DMS53 (cell line): ENCODE measurements around the gene NR2E3.

Source experiments
- DNase-seq: peaks from one replicate; lab custom pipeline; 2025; lab: John Stamatoyannopoulos, UW

Gene NR2E3

DNA sequence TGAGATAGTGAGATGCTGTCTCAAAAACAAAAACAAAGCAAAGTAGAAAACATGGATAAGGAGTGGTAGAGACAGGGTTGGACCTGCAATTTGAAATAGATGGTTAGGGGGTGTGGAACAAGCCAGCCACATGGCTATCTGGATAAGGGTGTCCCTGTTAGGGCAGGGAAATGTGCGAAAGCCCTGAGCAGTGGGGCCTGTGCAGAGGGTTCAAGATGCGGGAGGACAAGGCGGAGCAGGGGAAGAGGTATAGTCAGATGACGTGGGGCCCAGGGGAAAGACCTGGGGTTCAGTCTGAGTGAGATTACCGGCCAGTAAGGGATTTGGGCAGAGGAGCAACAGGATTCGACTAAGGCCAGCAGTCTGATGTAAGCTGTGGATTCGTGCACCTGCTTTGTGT is 18.4 kb upstream of the NR2E3 start:
- DNase-seq: no peak

DNA sequence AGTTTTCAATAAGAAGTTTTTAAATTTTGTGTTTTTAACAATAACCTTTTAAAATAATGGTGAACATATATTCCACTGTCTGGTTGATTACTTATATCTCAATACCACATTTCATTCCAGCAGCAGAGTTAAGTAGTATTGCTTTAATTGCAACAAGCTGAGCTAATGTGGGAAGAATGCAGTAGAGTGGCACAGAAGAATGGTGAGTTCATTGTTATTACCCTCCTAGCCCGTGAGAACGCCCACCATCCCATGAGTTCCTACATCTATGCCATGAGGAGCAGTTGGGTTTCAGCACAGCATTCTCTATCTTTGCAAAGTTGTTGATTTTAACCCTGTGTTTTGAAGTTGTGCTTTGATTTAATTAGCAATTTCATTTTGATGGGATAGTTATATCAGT is 17.8 kb upstream of the NR2E3 start:
- peak; percentile 12 for DNase-seq

DNA sequence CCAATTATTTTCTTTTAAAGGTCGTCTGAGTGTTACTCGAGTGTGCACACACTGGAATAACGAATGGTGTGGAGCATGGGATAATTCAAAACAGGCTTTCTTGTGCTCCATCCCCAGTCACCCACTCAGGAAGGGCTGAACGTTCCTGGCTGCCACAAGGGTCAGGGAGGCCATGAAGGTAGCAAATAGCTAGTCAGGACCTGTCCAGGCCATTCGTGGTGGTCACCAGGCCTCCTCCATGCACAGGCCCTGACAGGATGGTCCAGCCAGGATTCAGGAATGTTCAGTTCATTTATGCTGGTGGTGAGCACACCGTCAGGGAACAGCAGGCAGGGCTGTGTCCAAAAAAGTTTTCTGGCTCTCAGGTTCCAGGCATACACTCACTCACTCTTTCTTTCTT is 11.7 kb upstream of the NR2E3 start:
- no peak for DNase-seq

DNA sequence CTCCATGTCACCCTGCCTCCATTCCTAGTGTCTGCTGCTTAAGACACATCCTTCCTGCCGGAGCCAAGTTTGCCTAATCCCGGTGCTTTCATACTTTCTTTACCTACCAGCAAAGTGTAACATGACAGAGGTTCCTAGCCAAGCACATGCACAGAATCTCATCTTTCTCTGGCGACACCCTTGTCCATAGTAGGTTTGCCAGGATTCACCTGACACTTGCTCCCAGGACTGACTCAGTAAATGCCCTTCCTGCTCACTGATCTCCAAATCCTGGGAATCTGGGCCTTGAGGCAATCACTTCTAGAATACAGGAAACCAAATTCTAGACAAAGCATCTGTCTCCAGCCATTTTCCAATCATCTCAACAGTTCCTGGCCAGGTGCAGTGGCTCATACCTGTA is 10.2 kb upstream of the NR2E3 start:
- no peak for DNase-seq

DNA sequence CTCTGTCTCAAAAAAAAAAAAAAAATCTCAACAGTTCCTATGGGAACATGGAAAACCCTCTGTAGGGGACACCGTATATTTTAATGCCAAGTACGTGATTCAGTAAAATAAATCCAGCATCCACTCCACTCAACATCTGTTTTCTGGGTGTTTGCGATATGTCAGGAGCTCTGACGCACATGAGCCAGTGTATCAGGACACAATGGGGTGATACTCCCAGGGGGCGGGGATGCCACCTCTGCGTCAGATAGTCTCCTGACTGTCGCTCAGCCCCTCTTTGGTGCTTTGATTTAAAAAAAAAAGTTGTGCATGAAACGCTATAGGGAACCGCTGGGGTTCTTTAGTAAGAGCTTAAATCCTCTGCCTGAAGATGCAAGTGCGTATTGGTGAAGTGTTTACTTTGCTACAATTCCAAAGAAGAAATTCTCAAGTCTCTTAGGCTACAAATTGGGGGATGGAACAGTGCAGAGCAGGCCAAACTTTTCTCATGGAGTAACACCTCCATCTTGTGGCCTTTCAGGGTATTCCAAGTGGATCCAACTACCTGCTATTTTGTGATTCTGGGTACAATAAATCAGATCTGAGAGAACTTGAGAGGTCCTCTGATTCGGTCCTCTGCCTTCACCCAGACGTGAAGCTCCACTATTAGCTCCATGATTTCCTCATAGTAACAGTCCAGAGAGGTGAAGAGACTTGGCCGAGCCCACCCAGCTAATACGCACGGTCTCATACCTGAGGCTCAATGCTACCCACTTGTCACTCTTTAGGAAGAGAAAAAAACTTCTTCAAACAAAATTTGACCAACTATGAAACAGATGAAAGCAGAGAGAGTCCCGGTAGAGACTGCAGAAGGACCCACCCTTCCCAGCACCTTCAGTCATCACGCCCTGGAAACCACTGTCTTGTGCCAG is 9.3 kb upstream of the NR2E3 start:
- peak; percentile 71 for DNase-seq

DNA sequence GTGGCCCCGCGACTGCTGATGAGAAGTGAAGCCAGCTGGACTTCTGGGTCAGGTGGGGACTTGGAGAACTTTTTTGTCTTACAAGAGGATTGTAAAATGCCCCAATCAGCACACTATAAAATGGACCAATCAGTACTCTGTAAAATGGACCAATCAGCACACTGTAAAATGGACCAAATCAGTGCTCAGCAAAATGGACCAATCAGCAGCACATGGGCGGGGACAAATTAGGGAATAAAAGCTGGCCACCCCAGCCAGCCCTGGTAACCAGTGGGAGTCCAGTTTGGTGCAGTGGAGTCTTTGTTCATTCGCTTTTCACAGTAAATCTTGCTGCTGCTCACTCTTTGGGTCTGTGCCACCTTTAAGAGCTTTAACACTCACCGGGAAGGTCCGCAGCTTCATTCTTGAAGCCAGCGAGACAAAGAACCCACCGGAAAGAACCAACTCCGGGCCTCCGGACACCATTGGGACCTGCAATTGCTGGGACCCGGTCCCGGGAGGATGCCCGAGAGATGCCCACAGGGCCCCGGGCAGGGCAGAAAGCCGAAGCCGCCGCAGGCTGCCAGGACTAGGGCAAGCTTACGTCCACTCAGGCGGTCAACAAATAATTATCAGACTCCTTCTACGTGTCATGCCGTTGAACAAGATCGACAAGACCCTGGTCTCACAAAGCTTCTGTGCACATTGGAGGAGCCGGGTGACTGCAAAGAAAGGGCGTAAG is 8.3 kb upstream of the NR2E3 start:
- DNase-seq: no peak

DNA sequence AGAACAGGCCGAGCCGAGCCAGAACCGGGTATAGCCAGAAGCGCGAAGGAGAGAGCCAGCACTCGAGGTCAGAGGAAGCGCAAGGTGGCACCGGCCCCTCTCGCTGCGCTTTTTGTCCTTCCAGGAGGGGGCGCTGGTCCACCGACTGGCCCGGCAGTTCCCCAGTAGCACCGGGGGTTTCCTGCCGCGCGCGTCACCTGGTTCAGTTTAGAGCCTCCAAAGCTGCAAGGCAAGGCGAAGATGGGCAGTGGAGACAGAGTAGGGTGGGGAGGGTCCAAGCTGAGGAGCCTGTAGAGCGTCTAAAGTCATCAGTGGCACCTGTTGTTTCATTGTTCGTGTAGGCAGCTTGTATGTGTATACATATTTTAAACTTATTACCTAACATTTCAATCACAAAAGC is 7.6 kb upstream of the NR2E3 start:
- peak; percentile 7 for DNase-seq

DNA sequence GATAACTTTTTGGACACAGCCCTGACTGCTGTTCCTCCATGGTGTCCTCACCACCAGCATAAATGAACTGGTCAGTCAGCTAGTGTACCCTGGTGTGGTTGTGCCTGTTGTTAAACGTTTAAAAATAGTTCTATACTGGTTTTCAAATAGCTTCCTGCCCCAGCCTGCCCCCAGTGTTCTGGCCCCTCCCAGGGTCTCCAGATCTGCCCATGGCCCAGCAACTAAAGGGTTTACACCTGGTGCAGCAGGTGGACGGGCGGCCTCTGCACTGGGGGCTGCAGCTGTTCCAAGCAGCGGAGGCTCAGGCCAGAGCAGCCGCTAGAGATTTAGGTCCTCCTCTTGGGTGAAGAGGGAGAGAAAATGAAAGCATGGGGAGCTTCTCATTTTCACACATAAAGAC is 6.1 kb upstream of the NR2E3 start:
- DNase-seq: no peak

DNA sequence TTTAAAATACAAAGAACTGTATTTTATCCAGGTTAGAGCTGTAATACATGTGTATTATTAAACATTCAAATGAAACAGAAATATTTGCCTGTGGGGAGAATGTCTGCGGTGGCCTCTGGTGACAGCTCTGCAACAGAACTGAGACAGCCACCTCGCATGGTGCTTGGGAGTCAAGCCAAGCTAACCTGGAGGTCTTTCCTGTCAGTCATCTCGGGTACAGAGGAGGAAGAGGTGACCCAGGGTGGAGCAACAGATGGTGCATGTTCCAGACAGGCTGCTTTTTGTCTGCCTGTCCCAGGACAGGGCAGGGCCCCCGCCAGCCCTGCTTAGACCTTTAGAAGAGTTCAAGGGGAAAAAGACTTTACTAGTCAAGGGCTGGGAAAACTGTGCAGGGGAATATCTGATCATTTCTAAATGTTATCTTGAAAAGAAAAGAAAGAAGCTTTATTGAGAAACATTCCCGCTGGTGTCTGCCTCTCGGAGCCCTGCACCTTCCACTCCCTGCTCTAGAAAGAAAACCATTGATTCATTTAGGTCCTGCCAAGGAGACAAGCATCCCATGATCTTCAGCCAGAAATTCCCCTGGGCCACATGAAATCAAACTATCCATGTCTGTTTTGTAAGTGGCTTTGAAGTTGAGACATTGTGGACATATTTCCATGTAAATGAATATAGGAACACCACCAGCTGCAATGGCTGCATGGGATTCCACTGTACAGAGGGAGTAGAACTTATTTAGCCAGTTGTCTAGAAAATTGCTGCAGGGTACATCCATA is 5.5 kb upstream of the NR2E3 start:
- DNase-seq: no peak

DNA sequence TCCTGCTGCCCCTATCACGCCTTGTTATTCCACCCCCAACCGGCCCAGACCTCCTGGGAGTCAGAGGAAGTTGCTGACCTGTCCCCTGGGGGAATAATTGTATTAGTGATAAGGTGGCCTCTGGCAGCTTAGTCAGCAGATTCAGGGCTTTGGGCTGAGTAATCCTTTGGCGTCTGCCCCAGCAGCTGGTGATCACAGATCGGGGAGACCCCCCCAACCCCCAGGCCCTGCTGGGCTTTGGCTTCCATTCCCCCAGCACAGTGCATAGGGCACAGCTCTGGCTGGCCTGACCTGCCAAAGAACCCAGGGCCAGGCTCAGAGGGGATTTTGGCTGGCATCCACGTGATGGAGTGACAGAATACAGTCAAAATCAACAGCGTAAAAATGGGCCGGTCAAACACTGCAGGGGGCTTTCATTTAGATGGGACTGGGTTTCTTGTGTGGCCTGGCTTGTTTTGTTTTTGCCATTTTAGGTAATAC is 3.9 kb upstream of the NR2E3 start:
- DNase-seq: no peak

DNA sequence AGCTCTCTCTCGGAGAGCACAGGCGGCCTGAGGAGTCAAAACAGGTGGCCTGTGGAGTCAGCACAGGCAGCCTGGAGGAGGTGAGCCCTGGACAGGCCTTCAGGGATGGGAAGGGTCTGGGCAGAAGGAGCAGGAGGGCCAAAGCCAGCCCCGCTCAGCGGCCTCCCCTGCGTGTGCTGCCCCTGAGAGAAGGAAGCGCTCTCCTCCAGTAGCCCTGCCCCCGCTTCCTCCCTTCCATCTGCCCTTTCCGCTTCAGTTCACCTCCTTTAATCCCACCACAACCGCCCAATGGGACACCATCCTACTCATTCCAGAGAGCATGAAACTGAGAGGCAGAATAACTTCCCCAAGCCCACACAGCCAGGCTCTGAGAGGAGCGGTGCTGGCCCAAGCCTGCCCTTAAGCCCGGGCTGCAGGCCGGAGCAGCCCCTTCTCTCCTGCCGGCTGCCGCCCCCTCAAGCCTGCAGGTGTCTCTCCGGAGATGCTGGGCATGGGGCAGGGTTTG is 3.2 kb upstream of the NR2E3 start:
- DNase-seq: no peak

DNA sequence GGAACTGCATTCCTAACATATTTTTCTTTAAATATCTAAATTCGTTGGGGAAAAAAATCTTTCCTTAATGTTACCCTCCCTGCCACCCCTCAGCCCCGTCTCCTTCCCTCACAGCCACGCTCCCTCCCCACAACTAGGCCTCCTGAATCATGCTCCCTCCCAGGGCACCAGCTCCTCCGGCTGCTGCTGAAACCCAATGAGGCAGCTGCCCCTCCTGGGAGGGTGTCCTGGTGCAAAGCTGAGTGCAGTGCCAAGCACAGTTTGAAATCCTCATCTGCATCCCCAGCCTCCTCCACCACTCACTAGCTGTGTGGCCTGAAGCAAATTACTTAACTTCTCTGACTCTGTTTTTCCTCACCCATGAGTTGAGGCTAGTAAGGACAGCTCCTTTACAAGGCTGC is 2.7 kb upstream of the NR2E3 start:
- DNase-seq: no peak

DNA sequence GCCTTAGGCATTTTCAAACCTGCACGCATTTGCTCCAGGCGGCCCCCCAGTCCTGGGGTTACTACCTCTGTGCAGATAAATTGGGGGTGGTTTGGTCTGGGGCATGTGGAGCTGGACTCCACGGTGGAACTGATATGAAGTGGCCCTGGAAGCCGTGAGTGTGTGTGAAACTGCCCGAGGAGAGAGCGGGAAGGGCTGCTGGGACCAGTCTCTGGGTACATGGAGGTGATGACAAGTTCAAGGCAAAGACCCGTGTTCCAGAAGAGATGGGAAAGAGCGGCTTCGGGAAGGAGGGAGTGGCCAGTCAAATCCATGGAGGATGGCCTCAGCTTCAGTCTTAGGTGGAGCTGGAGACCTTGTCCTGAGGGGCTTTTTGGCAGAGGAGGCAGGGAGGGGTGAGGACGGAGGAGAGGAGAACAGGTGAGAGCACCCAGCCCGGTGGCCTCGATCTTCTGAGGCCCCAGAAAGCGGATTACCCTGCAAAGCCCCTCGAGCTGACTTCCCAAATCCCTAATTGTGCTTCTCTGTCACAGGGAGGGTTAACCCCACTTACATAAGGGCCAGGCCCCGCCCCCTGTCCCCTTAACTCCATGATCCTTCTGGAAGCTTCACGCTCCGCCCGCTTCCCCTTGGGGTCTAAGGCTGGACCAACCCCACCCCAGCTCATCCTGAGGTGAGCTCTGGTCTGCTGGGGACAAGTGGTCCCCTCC is 1.9 kb upstream of the NR2E3 start:
- DNase-seq: no peak

DNA sequence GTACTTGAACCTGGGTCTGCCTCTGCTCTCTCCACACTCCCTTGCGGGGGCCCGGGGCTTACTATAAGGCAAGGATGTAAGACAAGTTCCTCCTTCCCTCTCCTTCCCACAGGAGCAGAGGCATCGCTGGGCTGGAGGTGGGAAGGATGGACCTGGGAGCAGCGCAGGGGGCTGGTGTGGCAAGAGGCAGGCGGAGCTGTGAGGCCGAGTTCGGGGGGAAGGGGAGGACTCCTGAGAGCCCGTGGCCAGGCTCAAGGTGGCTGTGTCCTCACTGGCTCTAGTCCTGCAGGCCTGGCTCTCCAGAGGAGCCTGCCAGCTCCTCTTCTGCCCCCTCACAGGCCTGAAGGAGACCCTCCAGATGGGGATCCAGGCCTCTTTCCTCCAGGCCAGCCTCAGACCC is 1.0 kb upstream of the NR2E3 start:
- DNase-seq: no peak

DNA sequence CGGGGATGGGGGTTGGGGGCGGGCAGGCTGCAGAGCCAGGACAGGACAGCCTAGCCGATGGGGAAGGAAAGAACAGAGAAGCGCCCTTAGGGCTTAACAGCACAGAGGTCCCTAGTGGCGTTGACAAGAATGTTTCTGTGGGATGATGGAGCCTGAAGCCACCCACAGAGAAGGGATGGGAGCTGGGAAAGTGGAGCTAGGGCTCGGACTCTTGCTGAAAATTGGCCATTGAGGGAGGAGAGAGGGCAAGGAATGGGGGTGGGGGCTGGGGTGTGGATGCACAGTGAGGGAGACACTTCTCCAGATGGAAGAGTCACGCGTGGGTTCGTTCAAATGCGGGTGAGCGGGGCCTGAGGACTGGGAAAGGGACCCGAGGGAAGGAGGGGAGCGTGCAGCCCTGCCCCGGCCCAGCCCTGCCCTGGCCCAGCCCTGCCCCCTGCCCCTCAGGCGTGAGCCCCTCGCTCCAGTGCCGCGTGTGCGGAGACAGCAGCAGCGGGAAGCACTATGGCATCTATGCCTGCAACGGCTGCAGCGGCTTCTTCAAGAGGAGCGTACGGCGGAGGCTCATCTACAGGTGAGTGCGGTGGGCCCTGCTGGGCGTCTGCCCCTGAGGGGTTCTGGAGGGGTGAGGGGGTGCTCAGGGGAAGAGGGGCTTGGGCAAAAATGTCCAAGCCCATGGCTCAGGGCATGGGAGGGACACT is 832 bp downstream of the NR2E3 start:
- no peak for DNase-seq

DNA sequence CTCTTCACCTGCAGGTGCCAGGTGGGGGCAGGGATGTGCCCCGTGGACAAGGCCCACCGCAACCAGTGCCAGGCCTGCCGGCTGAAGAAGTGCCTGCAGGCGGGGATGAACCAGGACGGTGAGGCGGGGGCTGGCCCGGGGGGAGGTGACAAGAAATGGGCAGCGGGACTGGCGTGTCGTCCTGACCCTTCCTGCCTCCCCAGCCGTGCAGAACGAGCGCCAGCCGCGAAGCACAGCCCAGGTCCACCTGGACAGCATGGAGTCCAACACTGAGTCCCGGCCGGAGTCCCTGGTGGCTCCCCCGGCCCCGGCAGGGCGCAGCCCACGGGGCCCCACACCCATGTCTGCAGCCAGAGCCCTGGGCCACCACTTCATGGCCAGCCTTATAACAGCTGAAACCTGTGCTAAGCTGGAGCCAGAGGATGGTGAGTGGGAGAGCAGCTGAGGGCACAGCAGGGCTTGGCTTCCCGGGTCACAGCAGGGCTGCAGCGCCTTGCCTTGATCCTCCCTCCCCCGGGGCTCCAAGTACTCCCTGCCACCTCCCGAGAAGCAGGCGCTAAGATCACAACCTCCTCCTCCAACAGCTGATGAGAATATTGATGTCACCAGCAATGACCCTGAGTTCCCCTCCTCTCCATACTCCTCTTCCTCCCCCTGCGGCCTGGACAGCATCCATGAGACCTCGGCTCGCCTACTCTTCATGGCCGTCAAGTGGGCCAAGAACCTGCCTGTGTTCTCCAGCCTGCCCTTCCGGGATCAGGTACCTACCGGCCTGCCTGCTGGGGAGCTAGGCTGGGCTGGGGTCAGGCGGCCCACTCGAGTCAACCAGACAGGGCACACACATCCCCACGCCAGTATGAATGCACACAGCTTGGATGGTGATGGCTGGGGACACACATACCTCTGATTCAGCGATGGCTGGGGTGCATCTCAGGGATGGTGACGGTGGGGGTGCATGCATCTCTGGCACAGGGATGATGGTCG is 1.7 kb downstream of the NR2E3 start:
- DNase-seq: no peak

DNA sequence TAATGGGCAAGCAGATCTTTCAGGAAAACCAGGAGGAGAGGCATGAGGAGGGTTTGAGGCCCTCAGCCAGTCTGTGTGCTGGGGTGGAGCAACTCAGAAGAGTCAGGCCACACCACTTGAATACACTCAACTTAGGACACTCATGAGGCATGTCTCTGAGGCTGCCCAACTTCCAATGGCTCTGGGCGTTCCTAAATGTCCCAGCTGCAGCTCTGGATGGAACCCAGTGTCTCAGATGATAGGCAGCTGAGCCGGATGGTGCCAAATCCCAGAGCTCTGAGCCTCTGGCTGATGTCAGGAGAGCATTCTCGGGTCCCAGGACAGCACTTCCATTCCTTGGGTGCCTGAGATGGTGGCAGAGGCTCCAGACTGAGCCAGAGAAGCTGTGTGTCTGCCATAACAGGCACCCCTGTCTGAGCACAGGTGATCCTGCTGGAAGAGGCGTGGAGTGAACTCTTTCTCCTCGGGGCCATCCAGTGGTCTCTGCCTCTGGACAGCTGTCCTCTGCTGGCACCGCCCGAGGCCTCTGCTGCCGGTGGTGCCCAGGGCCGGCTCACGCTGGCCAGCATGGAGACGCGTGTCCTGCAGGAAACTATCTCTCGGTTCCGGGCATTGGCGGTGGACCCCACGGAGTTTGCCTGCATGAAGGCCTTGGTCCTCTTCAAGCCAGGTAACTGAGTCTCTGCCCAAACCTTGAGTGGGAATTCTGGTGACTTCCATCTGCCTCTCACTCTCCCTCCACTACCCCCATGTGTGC is 2.8 kb downstream of the NR2E3 start:
- no peak for DNase-seq

DNA sequence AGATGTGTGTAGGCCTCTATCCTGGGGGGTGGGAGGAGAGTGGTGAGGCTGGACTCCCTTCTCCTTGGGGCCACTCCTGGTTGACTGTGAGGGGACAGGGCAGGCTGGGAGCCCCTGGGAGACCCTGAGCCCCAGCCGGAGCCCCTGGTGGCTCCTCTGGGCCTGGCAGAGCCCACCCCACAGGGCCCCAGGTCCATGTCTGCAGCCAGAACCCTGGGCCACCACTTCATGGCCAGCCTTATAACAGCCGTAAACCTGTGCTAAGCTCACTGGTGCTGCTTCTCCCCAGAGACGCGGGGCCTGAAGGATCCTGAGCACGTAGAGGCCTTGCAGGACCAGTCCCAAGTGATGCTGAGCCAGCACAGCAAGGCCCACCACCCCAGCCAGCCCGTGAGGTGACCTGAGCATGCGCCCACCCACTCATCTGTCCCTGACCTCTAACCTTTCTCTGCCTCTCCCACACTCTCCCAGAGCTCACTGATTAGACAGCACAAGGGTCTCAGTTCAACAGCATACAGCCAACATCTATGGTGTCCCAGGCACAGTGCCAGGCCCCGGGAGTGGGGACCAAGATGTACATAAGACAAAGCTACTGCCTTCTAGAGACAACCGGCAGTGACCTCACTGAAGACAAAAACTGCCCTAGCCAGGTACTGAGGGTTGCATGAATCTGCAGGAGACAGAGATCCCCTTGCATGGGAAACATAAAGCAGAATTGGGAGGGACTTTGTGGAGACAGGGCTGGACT is 3.5 kb downstream of the NR2E3 start:
- DNase-seq: no peak
